HG03432 (cell line): ENCODE results near the gene CD59.

ENCODE experiments used
- ATAC-seq: cut with Tn5 transposase; IDR thresholded peaks from one replicate; pipeline ENCODE4 v1.9.1; 2021; ENCODE audit warnings: mild to moderate bottlenecking, moderate library complexity; ENCODE audit not compliant: unreplicated experiment

CD59 gene

DNA sequence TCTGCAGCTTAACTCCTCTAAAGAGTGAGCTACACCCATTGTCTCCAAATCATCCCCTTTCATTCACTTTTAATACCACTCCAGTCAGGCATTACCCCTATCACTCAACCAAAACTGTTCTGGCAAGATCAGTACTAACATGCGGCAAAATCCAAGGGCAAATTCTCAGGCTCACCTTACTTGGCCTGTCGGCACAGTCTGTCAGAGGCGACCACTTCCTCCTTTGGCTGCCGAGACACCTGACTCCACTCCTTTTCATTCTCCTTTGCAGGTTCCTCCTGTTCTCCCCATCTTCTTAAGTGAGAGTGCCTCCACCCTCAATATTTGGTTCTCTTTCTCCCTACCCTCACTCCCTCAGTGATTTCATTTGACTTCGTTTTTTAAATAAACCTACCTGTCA lies 39.8 kb downstream of the CD59 start:
- no peak for ATAC-seq

DNA sequence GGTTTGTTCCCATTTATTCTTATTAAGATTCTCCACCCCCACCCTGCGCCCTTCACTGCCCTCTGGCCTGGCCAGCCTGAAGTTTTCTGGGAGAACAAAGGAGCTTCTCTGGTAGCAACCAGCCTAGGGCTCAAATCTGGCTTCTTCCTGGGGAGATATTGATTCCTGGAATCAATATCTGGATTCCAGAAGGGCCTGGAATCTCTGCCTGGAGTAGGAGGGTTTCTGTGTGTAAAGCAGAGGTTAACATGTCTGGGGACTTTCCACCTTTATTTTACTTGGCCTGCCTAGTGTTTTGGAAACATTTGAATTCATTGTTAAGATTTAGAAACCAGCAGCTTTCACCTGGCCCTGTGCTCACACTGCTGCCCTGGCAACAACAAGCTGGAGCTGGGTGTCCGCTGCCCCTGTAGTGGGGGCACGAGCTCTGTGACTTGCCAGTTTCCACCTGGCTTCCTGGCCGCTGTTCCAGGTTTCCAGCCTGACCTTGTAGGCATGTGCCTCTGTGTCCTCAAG lies 41.1 kb downstream of the CD59 start:
- no peak for ATAC-seq

- no peak for ATAC-seq
Measured at GRCh38 chr11:33694346-33695050, 41.7 kb downstream of the CD59 start.

DNA sequence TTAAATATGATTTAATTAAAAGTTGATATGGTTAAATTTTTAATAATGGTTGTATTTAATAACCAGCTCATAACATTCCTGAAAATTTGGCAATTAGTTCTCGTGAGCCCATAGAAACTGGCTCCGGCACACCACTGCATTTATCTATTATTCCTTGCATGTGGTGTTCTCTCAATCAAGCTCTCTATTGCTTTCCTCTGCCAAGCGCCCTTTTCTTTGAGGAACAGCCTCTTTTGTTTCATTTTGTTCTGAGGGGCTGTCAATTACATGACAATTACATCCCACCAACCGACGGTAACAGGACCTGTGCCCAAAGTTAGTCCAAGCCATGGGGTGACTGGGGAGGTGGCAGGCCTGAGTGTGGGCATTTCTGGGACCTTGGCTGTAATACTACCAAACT lies 43.7 kb downstream of the CD59 start:
- no peak for ATAC-seq

DNA sequence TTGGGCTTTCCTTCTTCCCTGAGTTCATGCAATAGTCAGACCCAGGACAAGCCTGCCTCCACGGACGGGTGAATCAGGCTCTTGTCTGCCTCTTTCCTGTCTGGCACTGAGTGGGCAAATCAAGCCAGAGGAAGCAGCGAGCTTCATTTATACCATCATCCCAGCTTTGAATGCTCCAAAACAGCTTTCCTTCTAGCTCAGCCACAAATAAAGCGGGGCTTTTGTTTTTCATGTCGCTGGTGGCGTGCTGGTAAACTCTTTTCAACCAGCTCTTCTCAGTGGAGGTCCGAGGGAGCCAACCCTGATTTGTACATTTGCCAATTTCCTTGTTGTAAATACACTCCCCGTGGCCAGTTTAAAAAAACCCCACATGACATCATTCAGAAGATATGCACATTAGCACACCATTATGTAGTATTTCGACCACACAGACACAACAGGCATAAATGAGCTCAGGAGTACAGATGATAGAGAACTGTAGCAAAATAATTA lies 44.2 kb downstream of the CD59 start:
- no peak for ATAC-seq

GRCh38 chr11:33691066-33691864 lies 45.0 kb downstream of the CD59 start:
- no peak for ATAC-seq

- no peak for ATAC-seq
Measured at GRCh38 chr11:33690290-33691065, 45.7 kb downstream of the CD59 start.

DNA sequence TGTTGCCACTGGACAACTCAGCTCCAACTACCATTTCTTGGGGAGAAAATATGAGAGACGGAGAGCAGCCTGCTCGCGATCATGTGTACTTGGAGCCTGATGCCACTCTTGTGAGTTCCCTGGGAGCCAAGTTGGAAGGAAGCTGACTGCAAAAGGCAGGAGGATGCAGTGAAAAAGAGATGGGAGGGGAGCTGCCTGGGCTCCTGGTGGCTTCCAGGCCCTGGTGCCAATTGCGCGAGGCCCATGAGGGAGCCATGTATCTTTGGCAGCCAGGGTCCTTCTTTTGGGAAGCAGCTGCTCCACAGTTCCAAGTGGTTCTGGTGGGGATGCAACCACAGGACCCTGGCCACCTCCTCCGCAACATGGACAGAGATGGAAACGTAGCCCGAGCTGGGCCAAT lies 46.7 kb downstream of the CD59 start:
- no peak for ATAC-seq

GRCh38 chr11:33689085-33689484 lies 47.1 kb downstream of the CD59 start:
- no peak for ATAC-seq

- peak; percentile 61 for ATAC-seq
Measured at GRCh38 chr11:33687733-33688479, 48.3 kb downstream of the CD59 start.

- no peak for ATAC-seq
Measured at GRCh38 chr11:33685082-33685481, 51.1 kb downstream of the CD59 start.

DNA sequence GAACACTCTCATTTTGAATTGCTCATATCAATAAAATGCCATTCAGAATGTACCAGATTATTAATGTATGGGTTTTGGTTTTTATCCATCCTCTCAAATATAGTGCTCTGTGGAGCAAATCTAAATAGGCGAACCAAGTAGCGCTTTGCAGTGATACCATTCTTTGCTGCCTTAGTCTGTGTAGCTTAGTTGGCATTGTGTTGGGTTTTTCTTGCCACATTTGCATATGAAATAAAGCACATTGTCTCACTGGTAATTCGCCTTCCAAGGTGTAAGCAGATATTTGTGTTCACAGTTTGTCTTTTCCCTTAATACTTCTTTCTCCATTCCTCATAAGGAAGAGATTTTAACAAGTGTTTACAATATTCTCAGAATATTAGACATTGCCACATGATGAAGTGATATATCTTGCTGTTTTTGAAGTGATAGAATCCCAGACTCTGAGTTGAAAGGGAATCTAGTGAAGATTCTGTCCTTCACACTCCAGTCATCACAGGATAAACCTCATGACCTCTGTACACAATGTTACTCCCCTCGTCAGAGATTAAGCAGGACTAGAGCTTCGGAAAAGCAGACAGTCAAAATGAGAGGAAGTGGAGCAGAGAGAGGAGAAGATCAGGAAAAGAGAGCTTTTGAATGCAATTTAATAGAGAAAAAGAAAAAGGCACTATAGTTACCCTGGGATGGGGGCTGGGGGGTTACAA lies 52.1 kb downstream of the CD59 start:
- ATAC-seq: no peak

DNA sequence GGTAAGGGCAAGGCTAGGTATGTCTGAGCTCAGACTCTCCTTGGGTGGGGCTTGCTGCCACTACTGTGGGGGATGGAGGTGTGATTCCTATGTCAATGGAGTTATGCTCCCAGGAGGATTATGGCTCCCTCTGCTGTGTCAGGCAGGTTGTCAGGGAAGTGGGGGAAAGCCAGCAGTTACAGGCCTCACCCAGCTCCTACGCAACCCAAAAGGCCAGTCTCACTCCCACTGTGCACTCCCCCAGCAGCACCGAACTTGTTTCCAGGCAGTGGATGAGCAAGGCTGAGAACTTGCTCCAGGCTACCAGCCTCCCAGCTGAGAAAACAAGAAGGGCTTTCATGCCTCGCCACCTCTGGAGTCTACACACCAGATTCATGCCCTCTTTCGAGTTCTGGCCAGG lies 53.8 kb downstream of the CD59 start:
- no peak for ATAC-seq

- ATAC-seq: no peak
Measured at GRCh38 chr11:33682019-33682418, 54.2 kb downstream of the CD59 start.

GRCh38 chr11:33678616-33679015 lies 57.6 kb downstream of the CD59 start:
- ATAC-seq: peak; percentile 56

DNA sequence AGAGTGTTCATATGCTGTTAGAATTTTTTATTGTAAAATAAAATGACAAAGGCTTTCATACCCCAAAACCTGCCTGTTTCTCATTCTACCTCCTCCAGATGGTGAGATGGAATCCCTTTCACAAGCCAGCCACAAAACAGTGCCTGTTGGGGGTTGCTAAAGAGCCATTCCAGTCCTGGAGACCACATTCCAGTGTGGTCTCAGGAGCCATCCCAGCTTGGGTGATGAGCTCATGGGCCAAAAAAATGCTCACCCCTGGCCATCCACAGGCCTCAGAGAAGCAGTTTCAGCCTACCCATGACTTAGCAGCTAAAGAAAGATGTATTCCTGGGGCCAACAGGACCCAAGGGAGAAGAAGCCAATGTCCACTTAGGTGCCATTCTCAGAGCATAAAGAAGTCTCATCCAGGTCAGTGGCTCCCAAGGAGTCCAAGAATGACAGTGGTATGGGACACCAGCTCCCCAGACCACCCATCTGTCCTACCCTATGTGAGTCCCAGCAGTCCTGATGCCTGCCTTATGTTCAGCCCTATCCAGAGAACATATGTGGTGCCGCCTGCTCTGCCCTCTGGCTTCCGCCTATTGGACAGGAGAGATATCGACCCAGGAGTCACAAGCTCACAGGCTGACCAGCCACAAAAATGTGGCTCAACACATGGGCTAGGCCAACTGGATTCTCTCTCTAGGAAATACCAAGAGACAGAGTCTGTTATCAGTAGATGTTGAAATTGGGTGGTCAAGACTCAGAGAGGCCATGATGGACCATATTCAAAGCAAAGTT lies 62.0 kb downstream of the CD59 start:
- ATAC-seq: no peak

GRCh38 chr11:33672273-33672672 lies 64.0 kb downstream of the CD59 start:
- no peak for ATAC-seq

GRCh38 chr11:33670250-33671011 lies 65.8 kb downstream of the CD59 start:
- no peak for ATAC-seq
